Measurements from ENCODE around the gene DERL3. TPM values are rescaled to one million over a fixed set of nuclear protein-coding genes. Genes with fewer than 3 reads are reported as not detected.

Gene DERL3
- total RNA-seq, 2 experiments from 2014 or later, result 0.66 to 0.98 TPM

GRCh38 chr22:23833911-23834317 lies 4.9 kb downstream of the DERL3 start:
- H3K9me3 Mint-ChIP-seq, result no peaks in the 10 kb centered on the region
- CTCF ChIA-PET, result no interaction called here
- no peak for ATAC-seq (ENCODE audit: poor library complexity)
- Histone ChIP-seq H3K4me3 (ENCODE audit: low read length) (no peak overlapping the region), H3K27ac (ENCODE audit: low read depth in 1 of 2, low read length in 2 of 2) (no peak overlapping the region), H3K27me3 (ENCODE audit: control insufficient read depth in 1 of 2, insufficient read depth in 2 of 2, low read length in 2 of 2) (no peaks in the 10 kb centered on the region), H3K9me3 (ENCODE audit: control insufficient read depth in 1 of 2, insufficient read depth in 1 of 2, low read length in 2 of 2) (no peaks in the 10 kb centered on the region), H3K4me1 (ENCODE audit: insufficient read depth, low read length) (peaks cover 15% of the 10 kb centered on the region), H3K36me3 (ENCODE audit: insufficient read depth, low read length) (peaks cover 46% of the 10 kb centered on the region)
- H3K4me3 Mint-ChIP-seq, result no peak overlapping the region
- POLR2A ChIA-PET, result no interaction called here
- TF ChIP-seq CTCF (IDR thresholded peaks at IDR 0.05), result no peak
- intact Hi-C loops (cut with DNase I, micrococcal nuclease), result no loop called here
- peak in 1 of 14 experiments; percentile 19 for DNase-seq
- H3K36me3 Mint-ChIP-seq (ENCODE audit: low read depth), result peaks cover 27% of the 10 kb centered on the region
- no peak overlapping the region for H3K27ac Mint-ChIP-seq
- peaks cover 15% of the 10 kb centered on the region for H3K4me1 Mint-ChIP-seq (ENCODE audit: low read depth)
- H3K27me3 Mint-ChIP-seq, result no peaks in the 10 kb centered on the region

GRCh38 chr22:23833017-23833751 lies 5.6 kb downstream of the DERL3 start:
- no peaks in the 10 kb centered on the region for H3K9me3 Mint-ChIP-seq
- Histone ChIP-seq H3K36me3 (ENCODE audit: insufficient read depth, low read length) (peaks cover 50% of the 10 kb centered on the region), H3K4me1 (ENCODE audit: insufficient read depth, low read length) (peaks cover 8% of the 10 kb centered on the region), H3K27ac (ENCODE audit: low read depth in 1 of 2, low read length in 2 of 2) (no peak overlapping the region), H3K4me3 (ENCODE audit: low read length) (no peak overlapping the region), H3K9me3 (ENCODE audit: control insufficient read depth in 1 of 2, insufficient read depth in 1 of 2, low read length in 2 of 2) (no peaks in the 10 kb centered on the region), H3K27me3 (ENCODE audit: control insufficient read depth in 1 of 2, insufficient read depth in 2 of 2, low read length in 2 of 2) (no peaks in the 10 kb centered on the region)
- intact Hi-C loops (cut with DNase I, micrococcal nuclease), result no loop called here
- peaks cover 10% of the 10 kb centered on the region for H3K4me1 Mint-ChIP-seq (ENCODE audit: low read depth)
- DNase-seq (peak in 2 of 14 experiments; percentile 8 to 31), ATAC-seq (ENCODE audit: poor library complexity) (no peak)
- H3K36me3 Mint-ChIP-seq (ENCODE audit: low read depth), result peaks cover 32% of the 10 kb centered on the region
- no peaks in the 10 kb centered on the region for H3K27me3 Mint-ChIP-seq
- no peak overlapping the region for H3K27ac Mint-ChIP-seq
- TF ChIP-seq CTCF (IDR thresholded peaks at IDR 0.05), result no peak
- H3K4me3 Mint-ChIP-seq, result no peak overlapping the region
- ChIA-PET CTCF (no interaction called here), POLR2A (no interaction called here)

GRCh38 chr22:23832226-23833016 lies 6.4 kb downstream of the DERL3 start:
- Histone ChIP-seq H3K36me3 (ENCODE audit: insufficient read depth, low read length) (peaks cover 55% of the 10 kb centered on the region), H3K9me3 (ENCODE audit: control insufficient read depth in 1 of 2, insufficient read depth in 1 of 2, low read length in 2 of 2) (no peaks in the 10 kb centered on the region), H3K27ac (ENCODE audit: low read depth in 1 of 2, low read length in 2 of 2) (no peak overlapping the region), H3K4me3 (ENCODE audit: low read length) (no peak overlapping the region), H3K4me1 (ENCODE audit: insufficient read depth, low read length) (peaks cover 3% of the 10 kb centered on the region), H3K27me3 (ENCODE audit: control insufficient read depth in 1 of 2, insufficient read depth in 2 of 2, low read length in 2 of 2) (no peaks in the 10 kb centered on the region)
- Mint-ChIP-seq H3K27ac (no peak overlapping the region), H3K27me3 (no peaks in the 10 kb centered on the region), H3K36me3 (ENCODE audit: low read depth) (peaks cover 33% of the 10 kb centered on the region), H3K4me3 (no peak overlapping the region), H3K4me1 (ENCODE audit: low read depth) (peaks cover 4% of the 10 kb centered on the region), H3K9me3 (no peaks in the 10 kb centered on the region)
- no peak for TF ChIP-seq CTCF (IDR thresholded peaks at IDR 0.05)
- intact Hi-C loops (cut with DNase I, micrococcal nuclease), result no loop called here
- POLR2A ChIA-PET, result no interaction called here
- CTCF ChIA-PET, result no interaction called here
- ATAC-seq (ENCODE audit: poor library complexity) (no peak), DNase-seq (peak in 2 of 14 experiments; percentile 9 to 14)
